ENCODE results near the gene ZNF143.
"Not testable (repeated sequence)": the region's sequence is repeated elsewhere in the genome, so short reads cannot be mapped to it uniquely, and the experiment has no call there.

ZNF143 gene

GRCh38 chr11:9446230-9446629, 14.6 kb upstream of the ZNF143 start:
- TF ChIP-seq SPI1 (IDR thresholded peaks at IDR 0.05; ENCODE audit: borderline replicate concordance, low read depth) (no peak), GABPA (IDR thresholded peaks at IDR 0.05; ENCODE audit: low read depth) (no peak), POLR2AphosphoS5 (IDR thresholded peaks at IDR 0.05; ENCODE audit: low read depth) (no peak), REST (IDR thresholded peaks at IDR 0.05; ENCODE audit: insufficient replicate concordance, low read depth) (no peak), CTCF (IDR thresholded peaks at IDR 0.05; ENCODE audit: insufficient read depth, low read length) (no peak)
- H3K4me3 ChIP-seq (replicated peaks; ENCODE audit: insufficient read depth, low read length) = no peak overlapping the region
- DNase-seq (ENCODE audit: low read depth in 1 of 2, low spot score in 1 of 2) = no peak
- H3K27ac ChIP-seq (replicated peaks) = no peak overlapping the region
- no peaks in the 10 kb centered on the region for H3K27me3 ChIP-seq (ENCODE audit: insufficient read depth, poor library complexity, severe bottlenecking)

GRCh38 chr11:9448576-9449352, 12.0 kb upstream of the ZNF143 start:
- no peaks in the 10 kb centered on the region for H3K27me3 ChIP-seq (ENCODE audit: insufficient read depth, poor library complexity, severe bottlenecking)
- TF ChIP-seq SPI1 (IDR thresholded peaks at IDR 0.05; ENCODE audit: borderline replicate concordance, low read depth) = no peak
- no peak for TF ChIP-seq CTCF (IDR thresholded peaks at IDR 0.05; ENCODE audit: insufficient read depth, low read length)
- TF ChIP-seq GABPA (IDR thresholded peaks at IDR 0.05; ENCODE audit: low read depth) = no peak
- TF ChIP-seq REST (IDR thresholded peaks at IDR 0.05; ENCODE audit: insufficient replicate concordance, low read depth) = no peak
- no peak for TF ChIP-seq POLR2AphosphoS5 (IDR thresholded peaks at IDR 0.05; ENCODE audit: low read depth)
- no peak overlapping the region for H3K4me3 ChIP-seq (replicated peaks; ENCODE audit: insufficient read depth, low read length)
- no peak for DNase-seq (ENCODE audit: low read depth in 1 of 2, low spot score in 1 of 2)
- no peak overlapping the region for H3K27ac ChIP-seq (replicated peaks)

GRCh38 chr11:9452023-9452422, 8.8 kb upstream of the ZNF143 start:
- not testable (repeated sequence) for H3K27me3 ChIP-seq (ENCODE audit: insufficient read depth, poor library complexity, severe bottlenecking); H3K27ac ChIP-seq (replicated peaks); H3K4me3 ChIP-seq (replicated peaks; ENCODE audit: insufficient read depth, low read length); DNase-seq (ENCODE audit: low read depth in 1 of 2, low spot score in 1 of 2)

GRCh38 chr11:9455722-9456121, 5.1 kb upstream of the ZNF143 start:
- H3K4me3 ChIP-seq (replicated peaks; ENCODE audit: insufficient read depth, low read length) = no peak overlapping the region
- TF ChIP-seq SPI1 (IDR thresholded peaks at IDR 0.05; ENCODE audit: borderline replicate concordance, low read depth) (no peak), REST (IDR thresholded peaks at IDR 0.05; ENCODE audit: insufficient replicate concordance, low read depth) (no peak), GABPA (IDR thresholded peaks at IDR 0.05; ENCODE audit: low read depth) (no peak)
- H3K27me3 ChIP-seq (ENCODE audit: insufficient read depth, poor library complexity, severe bottlenecking) = no peaks in the 10 kb centered on the region
- no peak for DNase-seq (ENCODE audit: low read depth in 1 of 2, low spot score in 1 of 2)
- no peak overlapping the region for H3K27ac ChIP-seq (replicated peaks)
